Measurements from ENCODE around the gene MTHFD2L.

- no peak for TF ChIP-seq CTCF (IDR thresholded peaks at IDR 0.05; ENCODE audit: borderline replicate concordance, extremely low read depth, low read length, poor library complexity, severe bottlenecking)
- no peak for TF ChIP-seq EZH2 (IDR thresholded peaks at IDR 0.05; ENCODE audit: borderline replicate concordance, low read depth, low read length, severe bottlenecking)
Measured at GRCh38 chr4:74287164-74287563, 129.2 kb downstream of the MTHFD2L start.
